ENCODE measurements around the gene TROAP. TPM values are rescaled to one million over a fixed set of nuclear protein-coding genes. Genes with fewer than 3 reads are reported as not detected.

The TROAP gene
- total and polyA plus RNA-seq, 9 of the 15 experiments (the other 6 are each of a cell fraction or from before 2014, with no cell fraction given) = 46.4 to 171 (median 59.8) TPM

DNA sequence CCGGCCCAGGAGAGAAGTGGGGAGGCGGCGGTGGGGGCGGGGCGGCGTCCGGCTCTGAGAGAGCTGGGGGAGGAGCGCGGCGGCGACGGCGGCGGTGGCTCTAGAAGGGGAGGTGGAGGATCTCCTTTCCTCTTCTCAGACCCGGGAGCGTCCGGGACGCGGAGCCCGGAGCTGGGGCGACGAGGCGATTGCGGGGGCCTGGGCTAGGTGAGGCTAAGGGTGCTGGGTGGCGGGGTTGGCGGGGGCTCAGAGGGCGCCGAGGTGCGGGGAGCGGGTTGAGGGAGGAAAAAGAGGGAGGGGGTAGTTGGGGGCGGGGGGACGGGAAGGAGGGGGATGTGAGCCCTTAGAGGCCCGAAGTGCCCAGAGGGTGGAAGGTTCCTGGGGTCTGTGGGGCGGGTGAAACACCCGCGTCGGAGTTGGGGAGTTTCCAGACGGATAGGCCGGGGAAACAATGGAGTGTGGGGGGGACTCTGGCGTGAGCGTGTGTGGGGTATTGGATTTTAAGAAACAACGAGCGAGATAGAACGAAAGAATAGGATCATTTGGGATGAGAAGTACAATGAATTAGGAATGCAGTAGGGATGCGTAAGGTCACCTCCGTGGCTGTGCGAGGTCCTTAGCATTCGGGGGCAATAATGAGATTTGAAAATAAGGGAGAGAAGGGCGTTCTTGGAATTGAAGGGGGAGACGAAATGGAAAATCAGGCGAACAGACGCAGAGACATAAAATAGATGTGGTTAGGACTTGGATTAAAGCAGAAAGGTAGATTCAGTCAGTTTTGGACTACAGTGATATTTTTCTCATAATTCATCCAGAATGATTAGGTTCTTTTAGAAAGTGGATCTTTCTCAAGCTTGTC, 44.6 kb downstream of the TROAP start, which contains the start of gene SPATS2 (continued):
- TF ChIP-seq THAP12 (CRISPR knock-in tag; IDR thresholded peaks at IDR 0.05) (no peak), KAT2B (IDR thresholded peaks at IDR 0.05; ENCODE audit: low read depth, low read length) (no peak), IRF9 (tag; IDR thresholded peaks at IDR 0.05) (no peak), ZBTB9 (CRISPR knock-in tag; IDR thresholded peaks at IDR 0.05) (no peak), PHB (CRISPR knock-in tag; IDR thresholded peaks at IDR 0.05) (no peak), FIP1L1 (IDR thresholded peaks at IDR 0.05; ENCODE audit: low read depth, low read length, poor library complexity, severe bottlenecking) (peak; percentile 15), RBFOX2 (IDR thresholded peaks at IDR 0.05; ENCODE audit: low read depth, low read length) (0 out of 2 replicates have a peak, but pooled peaks have one; percentile 40)
- TF ChIP-seq, protein P1, sequence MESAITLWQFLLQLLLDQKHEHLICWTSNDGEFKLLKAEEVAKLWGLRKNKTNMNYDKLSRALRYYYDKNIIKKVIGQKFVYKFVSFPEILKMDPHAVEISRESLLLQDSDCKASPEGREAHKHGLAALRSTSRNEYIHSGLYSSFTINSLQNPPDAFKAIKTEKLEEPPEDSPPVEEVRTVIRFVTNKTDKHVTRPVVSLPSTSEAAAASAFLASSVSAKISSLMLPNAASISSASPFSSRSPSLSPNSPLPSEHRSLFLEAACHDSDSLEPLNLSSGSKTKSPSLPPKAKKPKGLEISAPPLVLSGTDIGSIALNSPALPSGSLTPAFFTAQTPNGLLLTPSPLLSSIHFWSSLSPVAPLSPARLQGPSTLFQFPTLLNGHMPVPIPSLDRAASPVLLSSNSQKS (CRISPR knock-in tag; IDR thresholded peaks at IDR 0.05) = no peak
- TF ChIP-seq, protein P2, sequence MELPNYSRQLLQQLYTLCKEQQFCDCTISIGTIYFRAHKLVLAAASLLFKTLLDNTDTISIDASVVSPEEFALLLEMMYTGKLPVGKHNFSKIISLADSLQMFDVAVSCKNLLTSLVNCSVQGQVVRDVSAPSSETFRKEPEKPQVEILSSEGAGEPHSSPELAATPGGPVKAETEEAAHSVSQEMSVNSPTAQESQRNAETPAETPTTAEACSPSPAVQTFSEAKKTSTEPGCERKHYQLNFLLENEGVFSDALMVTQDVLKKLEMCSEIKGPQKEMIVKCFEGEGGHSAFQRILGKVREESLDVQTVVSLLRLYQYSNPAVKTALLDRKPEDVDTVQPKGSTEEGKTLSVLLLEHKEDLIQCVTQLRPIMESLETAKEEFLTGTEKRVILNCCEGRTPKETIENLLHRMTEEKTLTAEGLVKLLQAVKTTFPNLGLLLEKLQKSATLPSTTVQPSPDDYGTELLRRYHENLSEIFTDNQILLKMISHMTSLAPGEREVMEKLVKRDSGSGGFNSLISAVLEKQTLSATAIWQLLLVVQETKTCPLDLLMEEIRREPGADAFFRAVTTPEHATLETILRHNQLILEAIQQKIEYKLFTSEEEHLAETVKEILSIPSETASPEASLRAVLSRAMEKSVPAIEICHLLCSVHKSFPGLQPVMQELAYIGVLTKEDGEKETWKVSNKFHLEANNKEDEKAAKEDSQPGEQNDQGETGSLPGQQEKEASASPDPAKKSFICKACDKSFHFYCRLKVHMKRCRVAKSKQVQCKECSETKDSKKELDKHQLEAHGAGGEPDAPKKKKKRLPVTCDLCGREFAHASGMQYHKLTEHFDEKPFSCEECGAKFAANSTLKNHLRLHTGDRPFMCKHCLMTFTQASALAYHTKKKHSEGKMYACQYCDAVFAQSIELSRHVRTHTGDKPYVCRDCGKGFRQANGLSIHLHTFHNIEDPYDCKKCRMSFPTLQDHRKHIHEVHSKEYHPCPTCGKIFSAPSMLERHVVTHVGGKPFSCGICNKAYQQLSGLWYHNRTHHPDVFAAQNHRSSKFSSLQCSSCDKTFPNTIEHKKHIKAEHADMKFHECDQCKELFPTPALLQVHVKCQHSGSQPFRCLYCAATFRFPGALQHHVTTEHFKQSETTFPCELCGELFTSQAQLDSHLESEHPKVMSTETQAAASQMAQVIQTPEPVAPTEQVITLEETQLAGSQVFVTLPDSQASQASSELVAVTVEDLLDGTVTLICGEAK (IDR thresholded peaks at IDR 0.05) = peak; percentile 51; the same call in 1 of the 2 replicates
- TF ChIP-seq, protein P2 (CRISPR knock-in tag; IDR thresholded peaks at IDR 0.05) = no peak

Measured in K562 (cell line).